ENCODE measurements around the gene WDR48.

The WDR48 gene

GRCh38 chr3:39143051-39143885, 91.5 kb downstream of the WDR48 start:
- DNase-seq, result no peak

- DNase-seq, result no peak
Observed at GRCh38 chr3:39144095-39144747, 92.4 kb downstream of the WDR48 start.

- DNase-seq, result no peak
Observed at GRCh38 chr3:39144748-39145380, 93.0 kb downstream of the WDR48 start.

GRCh38 chr3:39146083-39146501, 94.3 kb downstream of the WDR48 start:
- DNase-seq, result no peak
